Erythroblast (primary cell): ENCODE results near the gene CEP295NL.

Experiments
- GATA1 ChIP-seq: IDR thresholded peaks from 2 replicates; pipeline ENCODE4 v1.6.1; 2011; ENCODE audit warnings: low read depth, mild to moderate bottlenecking, control low read depth, low read length, moderate library complexity
- POLR2A ChIP-seq: IDR thresholded peaks from 2 replicates; pipeline ENCODE4 v1.6.1; 2011; ENCODE audit warnings: mild to moderate bottlenecking, low read length

GRCh38 chr17:78892062-78892456 lies 10.9 kb downstream of the CEP295NL start:
- TF ChIP-seq POLR2A (no peak), GATA1 (no peak)
